ENCODE data around the gene TLCD3A.
"Not testable (repeated sequence)": the region's sequence is repeated elsewhere in the genome, so short reads cannot be mapped to it uniquely, and the experiment has no call there.

Gene TLCD3A

GRCh38 chr17:749359-749758 is 17.0 kb downstream of the TLCD3A start:
- not testable (repeated sequence) for DNase-seq (ENCODE audit: low spot score)

- no peak for DNase-seq (ENCODE audit: low spot score)
Observed at GRCh38 chr17:750431-751037, 18.1 kb downstream of the TLCD3A start.

- no peak for DNase-seq (ENCODE audit: low spot score)
Observed at GRCh38 chr17:751269-752001, 19.0 kb downstream of the TLCD3A start.

GRCh38 chr17:752002-752619 is 19.7 kb downstream of the TLCD3A start, which contains the start of gene GEMIN4:
TSS of gene GEMIN4 (minus strand) at chr17:752264. CDS start at chr17:752142, 122 bp downstream.
- peak; percentile 76 for DNase-seq (ENCODE audit: low spot score)

GRCh38 chr17:752620-753219 is 20.3 kb downstream of the TLCD3A start:
- DNase-seq (ENCODE audit: low spot score) = no peak

GRCh38 chr17:753418-753817 is 21.0 kb downstream of the TLCD3A start:
- no peak for DNase-seq (ENCODE audit: low spot score)

GRCh38 chr17:755319-755961 is 23.0 kb downstream of the TLCD3A start:
- DNase-seq (ENCODE audit: low spot score) = not testable (repeated sequence)

GRCh38 chr17:756010-756567 is 23.7 kb downstream of the TLCD3A start:
- not testable (repeated sequence) for DNase-seq (ENCODE audit: low spot score)

- no peak for DNase-seq (ENCODE audit: low spot score)
Observed at GRCh38 chr17:759964-760363, 27.6 kb downstream of the TLCD3A start.

- no peak for DNase-seq (ENCODE audit: low spot score)
Observed at GRCh38 chr17:760371-760770, 28.0 kb downstream of the TLCD3A start.

- no peak for DNase-seq (ENCODE audit: low spot score)
Observed at GRCh38 chr17:767076-767475, 34.7 kb downstream of the TLCD3A start.

GRCh38 chr17:773016-773415 is 40.6 kb downstream of the TLCD3A start:
- DNase-seq (ENCODE audit: low spot score) = no peak

- no peak for DNase-seq (ENCODE audit: low spot score)
Observed at GRCh38 chr17:773467-774312, 41.3 kb downstream of the TLCD3A start.

- no peak for DNase-seq (ENCODE audit: low spot score)
Observed at GRCh38 chr17:774313-774584, 41.9 kb downstream of the TLCD3A start.

- DNase-seq (ENCODE audit: low spot score) = no peak
Observed at GRCh38 chr17:778096-778495, 45.7 kb downstream of the TLCD3A start.

- DNase-seq (ENCODE audit: low spot score) = peak; percentile 87
Observed at GRCh38 chr17:781805-782731, 49.7 kb downstream of the TLCD3A start, which contains the start of the genes GLOD4 and MRM3. TSS of gene GLOD4 (minus strand) at chr17:782280. CDS start at chr17:782255, 25 bp downstream. TSS of gene MRM3 (plus strand) at chr17:782353. CDS start at chr17:782379, 26 bp downstream.

- no peak for DNase-seq (ENCODE audit: low spot score)
Observed at GRCh38 chr17:784143-784542, 51.7 kb downstream of the TLCD3A start.

GRCh38 chr17:785901-786300 is 53.5 kb downstream of the TLCD3A start:
- not testable (repeated sequence) for DNase-seq (ENCODE audit: low spot score)

GRCh38 chr17:787641-788221 is 55.3 kb downstream of the TLCD3A start:
- no peak for DNase-seq (ENCODE audit: low spot score)

- no peak for DNase-seq (ENCODE audit: low spot score)
Observed at GRCh38 chr17:788551-788950, 56.2 kb downstream of the TLCD3A start.

Data from kidney capillary endothelial cell (primary cell).